ENCODE measurements around the gene ZCCHC14. TPM values are rescaled to one million over a fixed set of nuclear protein-coding genes. Genes with fewer than 3 reads are reported as not detected.
A peak's percentile ranks its signal among the peaks of the same experiment; 100 is the strongest.
"Not testable (repeated sequence)": the region's sequence is repeated elsewhere in the genome, so short reads cannot be mapped to it uniquely, and the experiment has no call there.

Gene ZCCHC14
- total RNA-seq, 2 donors from 2014 or later, result 5.6 to 17.9 TPM

DNA sequence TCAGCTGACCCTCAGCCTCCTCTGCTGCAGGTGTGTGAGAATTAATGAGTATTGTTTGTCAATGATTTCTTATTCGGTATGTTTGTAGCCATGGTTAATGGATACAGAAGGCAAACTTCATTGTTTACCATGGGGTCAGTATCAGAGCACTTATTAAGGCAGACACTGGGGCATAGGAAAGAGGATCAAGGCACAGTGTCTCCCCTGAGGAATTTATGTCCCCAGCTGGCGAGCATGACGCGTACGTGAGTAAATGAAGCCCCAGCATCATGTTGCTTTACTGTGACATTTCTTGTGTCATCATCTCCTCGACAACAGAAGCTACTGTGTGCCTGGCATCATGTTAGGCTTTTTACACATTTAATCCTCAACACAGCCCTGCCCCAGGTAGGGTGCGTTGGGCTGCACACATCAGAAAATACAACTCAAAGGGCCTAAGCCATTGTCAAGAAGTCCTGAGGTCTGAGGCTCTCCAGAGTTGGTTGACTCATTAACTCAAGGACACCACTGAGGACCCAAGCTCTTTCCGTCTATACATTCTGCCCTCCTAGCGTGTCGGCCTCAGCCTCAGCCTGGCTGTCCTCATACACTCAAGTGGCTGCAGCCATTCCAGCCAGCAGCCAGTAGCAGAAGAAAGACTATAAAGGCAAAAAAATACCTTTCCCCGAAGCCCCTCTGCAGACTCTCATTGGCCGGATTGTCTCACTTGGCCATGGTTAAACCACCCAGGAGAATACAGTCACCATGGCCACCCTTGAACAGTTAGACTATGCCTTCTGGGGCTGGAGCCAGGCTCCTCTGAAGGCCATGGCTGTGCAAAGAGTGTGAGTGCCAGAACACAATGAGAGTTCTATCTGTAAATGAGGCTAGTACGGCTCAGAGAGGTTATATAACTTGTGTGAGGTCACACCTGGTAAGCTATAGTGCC, 13.9 kb upstream of the ZCCHC14 start:
- no peak for DNase-seq (ENCODE audit: low spot score in 2 of 2)
- no peak for ATAC-seq
- H3K36me3 Mint-ChIP-seq, result no peaks in the 10 kb centered on the region
- no peak overlapping the region for H3K27ac Mint-ChIP-seq
- H3K9me3 Mint-ChIP-seq, result no peaks in the 10 kb centered on the region

DNA sequence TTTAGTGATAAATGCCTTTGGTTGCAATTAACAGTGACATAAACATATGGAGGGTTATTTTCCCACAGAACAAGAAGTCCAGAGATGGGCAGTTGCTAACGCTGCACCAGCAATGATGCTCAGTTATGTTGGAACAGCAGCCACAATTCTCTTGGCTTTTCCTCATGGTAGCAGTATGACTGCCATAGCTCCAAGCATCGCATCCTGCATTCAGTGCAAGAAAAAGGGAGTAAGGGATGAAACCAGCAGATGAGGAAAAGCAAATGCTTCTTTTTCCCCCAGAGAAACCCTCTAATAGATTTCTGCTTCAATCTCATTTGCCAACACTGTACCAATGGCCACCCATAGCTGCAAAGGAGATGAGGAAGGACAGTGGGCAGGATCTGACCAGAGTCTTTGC, 13.0 kb upstream of the ZCCHC14 start:
- H3K27ac Mint-ChIP-seq, result no peak overlapping the region
- no peaks in the 10 kb centered on the region for H3K36me3 Mint-ChIP-seq
- ATAC-seq, result no peak
- DNase-seq (ENCODE audit: low spot score in 2 of 2), result no peak
- H3K9me3 Mint-ChIP-seq, result no peaks in the 10 kb centered on the region

GRCh38 chr16:87503232-87503937, 10.6 kb upstream of the ZCCHC14 start:
- not testable (repeated sequence) for DNase-seq (ENCODE audit: low spot score in 2 of 2); H3K27ac Mint-ChIP-seq; H3K36me3 Mint-ChIP-seq; H3K9me3 Mint-ChIP-seq; ATAC-seq

DNA sequence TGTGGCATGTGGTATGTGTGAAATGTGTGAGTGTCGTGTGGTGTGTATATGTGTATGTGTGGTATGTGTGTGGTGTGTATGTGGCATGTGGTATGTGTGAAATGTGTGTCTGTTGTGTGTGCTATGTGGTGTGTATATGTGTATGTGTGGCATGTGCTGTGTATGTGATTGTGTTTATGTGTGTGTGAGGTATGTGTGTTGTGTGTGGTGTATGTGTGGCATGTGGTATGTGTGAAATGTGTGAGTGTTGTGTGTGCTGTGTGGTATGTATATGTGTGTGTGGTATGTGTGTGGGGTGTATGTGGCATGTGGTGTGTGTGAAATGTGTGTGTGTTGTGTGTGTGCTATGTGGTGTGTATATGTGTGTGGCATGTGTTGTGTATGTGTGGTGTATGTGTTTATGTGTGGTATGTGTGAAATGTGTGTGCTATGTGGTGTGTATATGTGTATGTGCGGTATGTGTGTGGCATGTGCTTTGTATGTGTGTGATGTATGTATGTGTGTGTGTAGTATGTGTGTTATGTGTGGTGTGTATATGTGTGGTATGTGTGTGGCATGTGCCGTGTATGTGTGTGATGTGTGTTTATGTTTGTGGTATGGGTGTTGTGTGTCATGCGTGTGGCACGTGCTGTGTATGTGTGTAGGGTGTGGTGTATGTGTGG, 9.6 kb upstream of the ZCCHC14 start:
- H3K36me3 Mint-ChIP-seq, result no peaks in the 10 kb centered on the region
- no peaks in the 10 kb centered on the region for H3K9me3 Mint-ChIP-seq
- no peak for ATAC-seq
- no peak for DNase-seq (ENCODE audit: low spot score in 2 of 2)
- no peak overlapping the region for H3K27ac Mint-ChIP-seq

- ATAC-seq (no peak), DNase-seq (ENCODE audit: low spot score in 2 of 2) (no peak)
- H3K27ac Mint-ChIP-seq, result no peak overlapping the region
- H3K36me3 Mint-ChIP-seq, result no peaks in the 10 kb centered on the region
- no peaks in the 10 kb centered on the region for H3K9me3 Mint-ChIP-seq
Measured at GRCh38 chr16:87501117-87501516, 8.3 kb upstream of the ZCCHC14 start.

DNA sequence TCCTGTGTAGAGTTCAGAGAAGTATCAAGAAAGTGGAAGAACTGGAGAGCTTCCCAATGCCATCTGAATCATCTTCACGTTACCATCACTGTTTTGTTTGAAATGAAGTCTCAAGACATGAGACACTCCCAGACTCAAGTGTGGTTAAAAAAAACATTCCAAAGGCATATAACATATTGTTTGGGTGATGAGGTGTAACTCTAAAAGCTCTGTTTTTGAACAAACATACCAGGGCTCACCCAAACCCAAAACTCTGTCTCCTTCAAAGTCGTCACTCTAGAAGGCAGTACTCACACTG, 6.3 kb upstream of the ZCCHC14 start:
- ATAC-seq, result no peak
- H3K36me3 Mint-ChIP-seq, result no peaks in the 10 kb centered on the region

GRCh38 chr16:87498324-87499188, 5.7 kb upstream of the ZCCHC14 start:
- H3K27ac Mint-ChIP-seq, result no peak overlapping the region
- ATAC-seq (no peak), DNase-seq (ENCODE audit: low spot score in 2 of 2) (no peak)
- no peaks in the 10 kb centered on the region for H3K9me3 Mint-ChIP-seq
- no peaks in the 10 kb centered on the region for H3K36me3 Mint-ChIP-seq

More for the DNA sequence above, 6.3 kb upstream of the ZCCHC14 start:
- H3K9me3 Mint-ChIP-seq, result no peaks in the 10 kb centered on the region
- no peak overlapping the region for H3K27ac Mint-ChIP-seq
- no peak for DNase-seq (ENCODE audit: low spot score in 2 of 2)

- not testable (repeated sequence) for H3K27ac Mint-ChIP-seq; H3K9me3 Mint-ChIP-seq; DNase-seq (ENCODE audit: low spot score in 2 of 2); H3K36me3 Mint-ChIP-seq; ATAC-seq
Measured at GRCh38 chr16:87497767-87498290, 5.0 kb upstream of the ZCCHC14 start.

DNA sequence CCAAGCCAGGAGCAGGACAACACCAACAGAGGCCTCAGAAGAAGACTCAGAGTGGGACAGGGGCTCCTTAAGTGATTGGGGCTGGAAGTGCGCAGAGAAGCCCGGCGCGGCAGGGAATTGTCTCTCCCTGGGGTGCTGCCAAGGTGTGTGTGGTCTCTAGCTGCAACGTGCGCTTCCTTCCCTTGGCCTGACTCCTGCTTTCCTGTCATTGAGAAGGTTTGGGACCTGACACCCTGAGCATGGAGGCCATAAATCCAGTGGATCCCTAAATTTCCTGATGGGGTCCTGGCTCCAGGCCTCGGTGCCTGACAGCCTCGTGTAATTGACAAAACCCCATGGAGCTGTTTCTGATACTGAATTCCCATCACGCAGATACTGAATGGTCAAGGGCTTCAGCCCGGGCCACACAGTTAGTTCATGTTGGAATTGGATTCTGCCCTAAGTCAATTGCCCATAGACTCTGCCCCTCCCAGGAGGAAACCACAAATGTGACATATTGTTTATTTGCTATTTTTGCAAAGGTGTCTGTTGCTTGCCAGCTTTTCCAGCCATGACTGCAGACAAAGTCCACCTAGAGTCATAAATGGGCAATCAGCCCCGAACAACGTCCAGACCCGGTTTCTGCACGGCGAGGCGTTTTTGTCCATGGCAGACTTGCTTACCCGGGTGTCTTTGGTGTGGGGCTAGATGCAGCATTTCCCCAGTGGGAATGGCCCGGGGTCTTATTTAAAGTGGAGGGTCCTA, 4.4 kb upstream of the ZCCHC14 start:
- ATAC-seq; H3K9me3 Mint-ChIP-seq; H3K36me3 Mint-ChIP-seq; DNase-seq (ENCODE audit: low spot score in 2 of 2); H3K27ac Mint-ChIP-seq: not testable (repeated sequence)

GRCh38 chr16:87496447-87496801, 3.6 kb upstream of the ZCCHC14 start:
- ATAC-seq (no peak), DNase-seq (ENCODE audit: low spot score in 2 of 2) (no peak)
- Mint-ChIP-seq H3K27ac (no peak overlapping the region), H3K36me3 (peaks cover 0 to 2% of the 10 kb centered on the region in 2 donors), H3K9me3 (no peaks in the 10 kb centered on the region)

- Mint-ChIP-seq H3K36me3 (peaks cover 1 to 8% of the 10 kb centered on the region in 2 donors), H3K9me3 (no peaks in the 10 kb centered on the region), H3K27ac (no peak overlapping the region)
- ATAC-seq, result no peak
- DNase-seq (ENCODE audit: low spot score in 2 of 2), result no peak
Measured at GRCh38 chr16:87495578-87496446, 3.0 kb upstream of the ZCCHC14 start.

DNA sequence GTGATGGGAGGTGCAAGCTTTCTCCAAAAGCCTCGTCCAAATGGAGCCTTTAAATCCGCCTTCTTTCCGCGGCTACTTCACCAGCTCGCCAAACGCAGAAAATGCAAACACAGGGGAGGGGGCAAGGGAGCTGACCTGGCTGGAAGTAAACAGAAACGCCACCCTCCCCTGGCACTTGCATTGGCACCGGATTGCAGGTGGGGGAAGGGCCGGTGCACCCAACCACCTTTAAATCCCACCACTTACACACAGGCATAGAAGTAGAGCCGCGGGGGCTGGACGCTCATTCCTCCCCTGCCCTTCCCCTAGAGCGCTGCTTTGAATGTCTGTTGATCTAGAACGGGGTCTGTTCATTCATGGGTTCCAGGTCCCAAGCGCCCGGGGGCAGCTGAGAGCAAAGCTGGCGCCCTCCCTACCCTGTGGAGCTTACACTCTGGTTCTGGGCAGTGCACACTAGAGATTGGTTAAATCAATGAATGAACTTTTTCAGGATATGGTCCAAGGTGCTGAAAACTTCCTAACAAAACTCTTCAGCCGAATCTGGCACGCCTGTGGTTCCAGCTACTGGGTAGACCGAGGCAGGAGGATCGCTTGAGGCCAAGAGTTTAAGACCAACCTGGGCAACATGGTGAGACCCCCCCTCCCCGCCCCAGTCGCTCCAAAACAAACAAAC, 920 bp upstream of the ZCCHC14 start:
- H3K9me3 Mint-ChIP-seq, result no peaks in the 10 kb centered on the region
- no peak for ATAC-seq
- peak overlapping the region in 1 of 2 donors; percentile 89 for H3K27ac Mint-ChIP-seq
- DNase-seq (ENCODE audit: low spot score in 2 of 2), result no peak
- H3K36me3 Mint-ChIP-seq, result peaks cover 6 to 20% of the 10 kb centered on the region in 2 donors

DNA sequence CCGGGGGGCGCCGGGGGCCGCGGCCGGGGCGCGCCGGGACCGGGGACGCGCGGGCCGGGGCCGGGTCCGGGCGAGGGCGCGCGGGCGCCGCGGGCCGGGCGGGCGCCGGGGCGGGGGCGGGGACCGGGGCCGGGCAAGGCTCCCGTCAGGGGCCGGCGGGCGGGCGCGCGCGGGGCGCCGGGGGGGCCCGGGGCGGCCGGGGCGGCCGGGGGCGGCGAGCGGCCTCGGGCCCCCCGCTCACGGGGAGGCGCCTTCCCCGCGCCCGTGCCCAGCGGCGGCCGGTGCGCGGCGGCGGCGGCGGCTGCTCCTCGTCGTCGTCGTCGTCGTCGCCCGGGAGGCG, 563 bp downstream of the ZCCHC14 start:
- Mint-ChIP-seq H3K36me3 (peaks cover 6 to 28% of the 10 kb centered on the region in 2 donors), H3K9me3 (no peaks in the 10 kb centered on the region), H3K27ac (no peak overlapping the region)
- DNase-seq (ENCODE audit: low spot score in 2 of 2) (no peak), ATAC-seq (no peak)

GRCh38 chr16:87491522-87492290, 1.1 kb downstream of the ZCCHC14 start:
- DNase-seq (ENCODE audit: low spot score in 2 of 2), result peak; percentile 31 to 58
- Mint-ChIP-seq H3K36me3 (peaks cover 6 to 34% of the 10 kb centered on the region in 2 donors), H3K9me3 (no peaks in the 10 kb centered on the region), H3K27ac (peak overlapping the region in 1 of 2 donors; percentile 90)
- ATAC-seq, result no peak

All from activated naive CD4-positive, alpha-beta T cell treated with anti-CD3 and anti-CD28 coated beads, Interleukin-2, amount 50 U/mL, for 72 hours (primary cell).